ENCODE data around the gene KCNN1. TPM values are rescaled to one million over a fixed set of nuclear protein-coding genes. Genes with fewer than 3 reads are reported as not detected.

The KCNN1 gene
- total RNA-seq, 1 donor from 2014 or later: 16.3 TPM

Small RNAs within 50 kb of the gene (small RNA-seq; reads per million reads assigned to genes)
- gene RNA5SP468: not detected

Other genes with a start within 250 kb of the KCNN1 start
- 20.8 TPM for gene MAP1S, start 247.6 kb upstream of the KCNN1 start, total RNA-seq
- gene FCHO1, start 215.6 kb upstream of the KCNN1 start, total RNA-seq: 26.1 TPM
- not detected for gene B3GNT3, start 172.0 kb upstream of the KCNN1 start, total RNA-seq
- gene INSL3, start 145.6 kb upstream of the KCNN1 start, total RNA-seq: not detected
- gene JAK3, start 119.1 kb upstream of the KCNN1 start, total RNA-seq: 1.6 TPM
- 937 TPM for gene RPL18A, start 107.2 kb upstream of the KCNN1 start, total RNA-seq
- gene SLC5A5, start 95.2 kb upstream of the KCNN1 start, total RNA-seq: 2.9 TPM
- 15.5 TPM for gene CCDC124, start 34.1 kb upstream of the KCNN1 start, total RNA-seq
- 1.6 TPM for gene ARRDC2, start 41.1 kb downstream of the KCNN1 start, total RNA-seq
- gene IL12RB1, start 119.8 kb downstream of the KCNN1 start, total RNA-seq: 0.41 TPM
- gene MAST3, start 130.7 kb downstream of the KCNN1 start, total RNA-seq: 4.5 TPM
- 24.9 TPM for gene PIK3R2, start 186.1 kb downstream of the KCNN1 start, total RNA-seq
- gene IFI30, start 206.7 kb downstream of the KCNN1 start, total RNA-seq: 0.41 TPM
- gene MPV17L2, start 226.1 kb downstream of the KCNN1 start, total RNA-seq: 4.5 TPM
- gene RAB3A, start 236.9 kb downstream of the KCNN1 start, total RNA-seq: 42.0 TPM

Measured in frontal cortex (tissue), 1 donor.